SIG-M5 (cell line): ENCODE measurements around the gene IL17A.
"Not testable (repeated sequence)": the region's sequence is repeated elsewhere in the genome, so short reads cannot be mapped to it uniquely, and the experiment has no call there.

Experiments
- DNase-seq: peaks from one replicate; lab custom pipeline; 2025; lab: John Stamatoyannopoulos, UW

IL17A gene

GRCh38 chr6:52164319-52165094, 21.7 kb upstream of the IL17A start:
- DNase-seq: no peak

- no peak for DNase-seq
Observed at GRCh38 chr6:52167267-52167666, 18.9 kb upstream of the IL17A start.

GRCh38 chr6:52168351-52168750, 17.8 kb upstream of the IL17A start:
- DNase-seq: not testable (repeated sequence)

- no peak for DNase-seq
Observed at GRCh38 chr6:52174118-52174517, 12.1 kb upstream of the IL17A start.

GRCh38 chr6:52176550-52176949, 9.6 kb upstream of the IL17A start:
- DNase-seq: no peak

GRCh38 chr6:52177961-52178360, 8.2 kb upstream of the IL17A start:
- DNase-seq: no peak

GRCh38 chr6:52180787-52181558, 5.2 kb upstream of the IL17A start:
- no peak for DNase-seq

- no peak for DNase-seq
Observed at GRCh38 chr6:52183131-52183713, 3.0 kb upstream of the IL17A start.

- no peak for DNase-seq
Observed at GRCh38 chr6:52186480-52186879, 305 bp downstream of the IL17A start.

GRCh38 chr6:52187098-52187497, 923 bp downstream of the IL17A start:
- DNase-seq: no peak

- DNase-seq: no peak
Observed at GRCh38 chr6:52189974-52190373, 3.8 kb downstream of the IL17A start.

- no peak for DNase-seq
Observed at GRCh38 chr6:52190409-52190808, 4.2 kb downstream of the IL17A start.

GRCh38 chr6:52191824-52192223, 5.6 kb downstream of the IL17A start:
- DNase-seq: no peak

- no peak for DNase-seq
Observed at GRCh38 chr6:52195886-52196285, 9.7 kb downstream of the IL17A start.

- DNase-seq: not testable (repeated sequence)
Observed at GRCh38 chr6:52200088-52200487, 13.9 kb downstream of the IL17A start.

GRCh38 chr6:52201046-52201445, 14.9 kb downstream of the IL17A start:
- no peak for DNase-seq

- no peak for DNase-seq
Observed at GRCh38 chr6:52201493-52201892, 15.3 kb downstream of the IL17A start.

GRCh38 chr6:52207066-52207465, 20.9 kb downstream of the IL17A start:
- DNase-seq: no peak

GRCh38 chr6:52208612-52209011, 22.4 kb downstream of the IL17A start:
- no peak for DNase-seq

- no peak for DNase-seq
Observed at GRCh38 chr6:52209770-52210169, 23.6 kb downstream of the IL17A start.

GRCh38 chr6:52210227-52210626, 24.1 kb downstream of the IL17A start:
- DNase-seq: no peak

GRCh38 chr6:52213127-52213526, 27.0 kb downstream of the IL17A start:
- DNase-seq: no peak

GRCh38 chr6:52215787-52216186, 29.6 kb downstream of the IL17A start:
- DNase-seq: no peak
